Measurements from ENCODE around the gene KIF13A. TPM values are rescaled to one million over a fixed set of nuclear protein-coding genes. Genes with fewer than 3 reads are reported as not detected.

Gene KIF13A
- total RNA-seq, 1 donor from 2014 or later, result 59.0 TPM

GRCh38 chr6:17865798-17866725 is 121.4 kb downstream of the KIF13A start:
- Histone ChIP-seq H3K27me3 (no peaks in the 10 kb centered on the region), H3K27ac (no peak overlapping the region), H3K4me1 (peaks cover 9% of the 10 kb centered on the region), H3K36me3 (no peaks in the 10 kb centered on the region), H3K9me3 (no peaks in the 10 kb centered on the region), H3K4me3 (no peak overlapping the region)
- TF ChIP-seq CTCF (IDR thresholded peaks at IDR 0.05), result no peak
- intact Hi-C loops (cut with DNase I), result no loop called here
- no peak for DNase-seq
- peak; percentile 51 for ATAC-seq

GRCh38 chr6:17865243-17865642 is 122.2 kb downstream of the KIF13A start:
- DNase-seq, result no peak
- no peak for ATAC-seq

GRCh38 chr6:17863901-17864754 is 123.3 kb downstream of the KIF13A start:
- Histone ChIP-seq H3K4me3 (no peak overlapping the region), H3K9me3 (no peaks in the 10 kb centered on the region), H3K4me1 (no peaks in the 10 kb centered on the region), H3K36me3 (no peaks in the 10 kb centered on the region), H3K27ac (no peak overlapping the region), H3K27me3 (no peaks in the 10 kb centered on the region)
- intact Hi-C loops (cut with DNase I), result no loop called here
- ATAC-seq (no peak), DNase-seq (no peak)
- TF ChIP-seq CTCF (IDR thresholded peaks at IDR 0.05), result no peak

More at GRCh38 chr6:17865243-17865642, 122.2 kb downstream of the KIF13A start:
- no peaks in the 10 kb centered on the region for H3K36me3 ChIP-seq
- H3K27ac ChIP-seq, result no peak overlapping the region
- H3K4me1 ChIP-seq, result peaks cover 7% of the 10 kb centered on the region
- no peak for TF ChIP-seq CTCF (IDR thresholded peaks at IDR 0.05)
- intact Hi-C loops (cut with DNase I), result no loop called here
- H3K9me3 ChIP-seq, result no peaks in the 10 kb centered on the region
- no peak overlapping the region for H3K4me3 ChIP-seq
- H3K27me3 ChIP-seq, result no peaks in the 10 kb centered on the region

- ATAC-seq (no peak), DNase-seq (no peak)
- Histone ChIP-seq H3K9me3 (no peaks in the 10 kb centered on the region), H3K4me3 (no peak overlapping the region), H3K27ac (no peak overlapping the region), H3K4me1 (peaks cover 4% of the 10 kb centered on the region), H3K27me3 (no peaks in the 10 kb centered on the region), H3K36me3 (no peaks in the 10 kb centered on the region)
- intact Hi-C loops (cut with DNase I), result no loop called here
- TF ChIP-seq CTCF (IDR thresholded peaks at IDR 0.05), result no peak
Measured at GRCh38 chr6:17861361-17861760, 126.1 kb downstream of the KIF13A start.

- ATAC-seq, result no peak
- Histone ChIP-seq H3K27ac (no peak overlapping the region), H3K27me3 (no peaks in the 10 kb centered on the region), H3K36me3 (peaks cover 9% of the 10 kb centered on the region), H3K4me1 (peaks cover 6% of the 10 kb centered on the region), H3K9me3 (no peaks in the 10 kb centered on the region), H3K4me3 (no peak overlapping the region)
- no peak for DNase-seq
- intact Hi-C loops (cut with DNase I), result no loop called here
- no peak for TF ChIP-seq CTCF (IDR thresholded peaks at IDR 0.05)
Measured at GRCh38 chr6:17859846-17860245, 127.6 kb downstream of the KIF13A start.

Data from upper lobe of right lung (tissue), 1 donor.